ENCODE results near the gene TNFRSF14. TPM values are rescaled to one million over a fixed set of nuclear protein-coding genes. Genes with fewer than 3 reads are reported as not detected.

TNFRSF14 gene
- total RNA-seq, 3 donors from 2014 or later (not counting 1 experiment from before 2014, with no cell fraction given), result 228 to 266 (median 262) TPM

DNA sequence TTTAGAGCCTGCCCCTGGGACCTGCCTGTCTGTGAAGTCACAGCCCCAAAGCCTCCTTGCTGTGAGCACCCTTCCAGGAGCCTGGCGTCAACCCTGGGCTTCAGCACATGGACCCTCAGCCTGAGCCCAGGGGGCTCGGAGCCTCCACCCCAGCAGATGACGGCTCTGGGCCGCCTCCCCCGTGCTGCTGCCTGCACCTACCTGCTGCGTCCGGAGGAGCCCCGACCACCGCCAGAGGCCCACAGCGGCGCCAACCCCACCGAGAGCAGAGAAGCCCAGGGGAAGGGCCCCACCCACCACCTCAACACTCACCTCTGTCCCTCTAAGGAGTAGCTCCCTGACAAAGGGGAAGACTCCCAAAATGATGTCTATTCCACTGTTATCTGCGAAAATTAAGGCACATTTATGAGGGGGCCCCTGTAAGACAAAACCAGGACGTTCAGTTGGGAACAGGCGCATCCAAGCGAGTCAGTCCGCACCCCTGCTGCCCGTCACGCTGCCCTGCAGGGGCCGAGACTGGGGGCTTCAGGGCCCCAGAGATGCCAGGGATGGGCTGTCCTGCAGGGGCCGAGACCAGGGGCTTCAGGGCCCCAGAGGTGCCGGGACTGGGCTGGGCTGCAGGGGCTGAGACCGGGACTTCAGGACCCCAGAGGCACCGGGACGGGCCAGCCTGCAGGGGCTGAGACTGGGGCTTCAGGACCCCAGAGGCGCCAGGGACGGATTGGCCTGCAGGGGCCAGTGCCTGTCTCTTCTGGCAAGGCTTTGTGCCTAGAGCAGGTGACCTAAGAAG lies 45.6 kb upstream of the TNFRSF14 start:
- H3K27ac ChIP-seq (ENCODE audit: low read length), result no peak overlapping the region
- DNase-seq (no peak), ATAC-seq (no peak)
- 97% methylated on average over 27 of the region's 27 CpGs for WGBS (ENCODE audit: insufficient coverage)
- Mint-ChIP-seq H3K9me3 (no peaks in the 10 kb centered on the region), H3K27me3 (ENCODE audit: low read depth in 2 of 2) (no peaks in the 10 kb centered on the region), H3K36me3 (no peaks in the 10 kb centered on the region), H3K4me1 (no peaks in the 10 kb centered on the region), H3K4me3 (no peak overlapping the region), H3K27ac (no peak overlapping the region)
- intact Hi-C loops (cut with micrococcal nuclease), result no loop called here
- no peak overlapping the region for H3K4me3 ChIP-seq (ENCODE audit: low read length)
- H3K27me3 ChIP-seq (ENCODE audit: control insufficient read depth, insufficient read depth, low read length), result no peaks in the 10 kb centered on the region
- no peak for TF ChIP-seq CTCF (IDR thresholded peaks at IDR 0.05)
- H3K9me3 ChIP-seq (ENCODE audit: control insufficient read depth, insufficient read depth, low read length), result no peaks in the 10 kb centered on the region
- peaks cover 6% of the 10 kb centered on the region for H3K4me1 ChIP-seq (ENCODE audit: control insufficient read depth, insufficient read depth, low read length)
- peaks cover 68% of the 10 kb centered on the region for H3K36me3 ChIP-seq (ENCODE audit: control insufficient read depth, insufficient read depth, low read length)

- no peaks in the 10 kb centered on the region for H3K36me3 Mint-ChIP-seq
- no peaks in the 10 kb centered on the region for H3K9me3 ChIP-seq (ENCODE audit: control insufficient read depth, insufficient read depth, low read length)
- TF ChIP-seq CTCF (IDR thresholded peaks at IDR 0.05), result no peak
- no peak overlapping the region for H3K27ac ChIP-seq (ENCODE audit: low read length)
- DNase-seq (no peak), ATAC-seq (no peak)
- H3K9me3 Mint-ChIP-seq, result no peaks in the 10 kb centered on the region
- no peak overlapping the region for H3K27ac Mint-ChIP-seq
- no peaks in the 10 kb centered on the region for H3K27me3 ChIP-seq (ENCODE audit: control insufficient read depth, insufficient read depth, low read length)
- H3K4me3 ChIP-seq (ENCODE audit: low read length), result no peak overlapping the region
- H3K4me1 ChIP-seq (ENCODE audit: control insufficient read depth, insufficient read depth, low read length), result no peaks in the 10 kb centered on the region
- WGBS (ENCODE audit: insufficient coverage), result 93% methylated on average over 31 of the region's 31 CpGs
- no peak overlapping the region for H3K4me3 Mint-ChIP-seq
- H3K27me3 Mint-ChIP-seq (ENCODE audit: low read depth in 2 of 2), result no peaks in the 10 kb centered on the region
- peaks cover 88% of the 10 kb centered on the region for H3K36me3 ChIP-seq (ENCODE audit: control insufficient read depth, insufficient read depth, low read length)
- no peaks in the 10 kb centered on the region for H3K4me1 Mint-ChIP-seq
- intact Hi-C loops (cut with micrococcal nuclease), result no loop called here
Measured at GRCh38 chr1:2512862-2513421, 43.2 kb upstream of the TNFRSF14 start.

DNA sequence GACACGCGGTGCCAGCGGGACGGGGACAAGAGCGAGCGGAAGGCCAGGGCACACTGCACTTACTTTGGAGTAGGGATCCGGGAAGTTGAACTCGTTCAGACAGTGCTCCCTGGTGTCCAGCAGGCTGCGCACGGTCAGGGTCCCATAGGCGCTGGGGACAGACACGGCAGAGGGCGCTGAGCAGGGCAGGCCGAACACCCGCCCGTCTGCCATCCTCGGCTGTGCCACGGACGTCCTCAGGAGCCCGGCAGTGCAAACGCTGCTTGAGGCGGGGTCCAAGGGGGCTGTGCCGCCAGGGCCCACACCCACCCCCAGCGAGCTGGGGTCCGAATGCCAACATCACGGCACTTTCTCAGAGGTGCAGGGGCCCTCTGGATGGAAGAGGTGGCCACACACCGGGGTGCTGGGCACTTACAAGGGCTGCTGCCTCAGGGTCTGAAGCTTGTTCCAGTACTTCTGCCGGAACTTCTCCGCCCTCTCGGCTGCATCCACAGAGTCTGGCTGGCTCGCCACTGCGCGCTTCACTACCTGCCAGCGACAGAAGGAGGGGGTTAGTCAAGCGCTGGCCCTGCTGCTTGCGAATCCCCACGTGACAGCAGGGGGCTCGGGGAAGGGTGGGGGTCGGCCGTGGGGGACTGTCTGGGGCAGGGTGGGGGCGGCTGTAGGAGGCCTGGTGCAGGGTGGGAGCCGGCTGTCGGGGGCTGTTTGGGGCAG lies 42.1 kb upstream of the TNFRSF14 start:
- H3K4me1 Mint-ChIP-seq, result no peaks in the 10 kb centered on the region
- intact Hi-C loops (cut with micrococcal nuclease), result no loop called here
- no peak for DNase-seq

More for the DNA sequence above, 42.1 kb upstream of the TNFRSF14 start:
- ATAC-seq, result no peak
- no peak overlapping the region for H3K4me3 ChIP-seq (ENCODE audit: low read length)
- H3K27ac Mint-ChIP-seq, result no peak overlapping the region
- H3K27me3 Mint-ChIP-seq (ENCODE audit: low read depth in 2 of 2), result no peaks in the 10 kb centered on the region
- H3K27ac ChIP-seq (ENCODE audit: low read length), result no peak overlapping the region
- H3K27me3 ChIP-seq (ENCODE audit: control insufficient read depth, insufficient read depth, low read length), result no peaks in the 10 kb centered on the region
- H3K36me3 Mint-ChIP-seq, result no peaks in the 10 kb centered on the region
- no peak overlapping the region for H3K4me3 Mint-ChIP-seq
- peaks cover 94% of the 10 kb centered on the region for H3K36me3 ChIP-seq (ENCODE audit: control insufficient read depth, insufficient read depth, low read length)
- H3K4me1 ChIP-seq (ENCODE audit: control insufficient read depth, insufficient read depth, low read length), result no peaks in the 10 kb centered on the region
- no peak for TF ChIP-seq CTCF (IDR thresholded peaks at IDR 0.05)
- 97% methylated on average over 42 of the region's 43 CpGs for WGBS (ENCODE audit: insufficient coverage)
- H3K9me3 ChIP-seq (ENCODE audit: control insufficient read depth, insufficient read depth, low read length), result no peaks in the 10 kb centered on the region
- H3K9me3 Mint-ChIP-seq, result no peaks in the 10 kb centered on the region
